Nephron (organoid): ENCODE results near the gene DGKD.
A peak's percentile ranks its signal among the peaks of the same experiment; 100 is the strongest.

Source experiments
- H3K27ac Mint-ChIP-seq, 3 experiments: 2 replicates each; pipeline ENCODE4 v1.8.0; 2020; ENCODE audit warnings: mixed read lengths in 3 of 3, mild to moderate bottlenecking in 2 of 3, moderate library complexity in 1 of 3
- H3K27me3 Mint-ChIP-seq: 2 replicates; pipeline ENCODE4 v1.8.0; 2021; ENCODE audit warnings: low read depth, mild to moderate bottlenecking, moderate library complexity, mixed read lengths
- H3K36me3 Mint-ChIP-seq: 2 replicates; pipeline ENCODE4 v1.8.0; 2020; ENCODE audit warnings: low read depth, mixed read lengths
- H3K4me1 Mint-ChIP-seq: 2 replicates; pipeline ENCODE4 v1.8.0; 2020; ENCODE audit warnings: mixed read lengths
- H3K4me3 Mint-ChIP-seq, 3 experiments: 2 replicates each; pipeline ENCODE4 v1.8.0; 2020; ENCODE audit warnings: mild to moderate bottlenecking in 3 of 3, mixed read lengths in 3 of 3, moderate library complexity in 2 of 3
- H3K9me3 Mint-ChIP-seq: 2 replicates; pipeline ENCODE4 v1.8.0; 2020; ENCODE audit warnings: mixed read lengths
- CTCF ChIP-seq, 3 experiments: fragments of 200-600 bp; sonication (generic); IDR thresholded peaks; one replicate each; pipeline ENCODE4 v1.5.0; 2021; ENCODE audit warnings: antibody characterized with exemption in 3 of 3; ENCODE audit not compliant: unreplicated experiment in 3 of 3

DGKD gene

GRCh38 chr2:233384811-233385488 lies 30.7 kb downstream of the DGKD start:
- Mint-ChIP-seq H3K27me3 (peaks cover 3% of the 10 kb centered on the region), H3K9me3 (no peaks in the 10 kb centered on the region), H3K27ac (peak overlapping the region; percentile 77 to 94 (median 84)), H3K4me3 (no peak overlapping the region), H3K4me1 (peaks cover 81% of the 10 kb centered on the region), H3K36me3 (peaks cover 4% of the 10 kb centered on the region)
- TF ChIP-seq CTCF (IDR thresholded peaks at IDR 0.05; ENCODE audit: unreplicated experiment in 3 of 3): no peak

- H3K27me3 Mint-ChIP-seq: peaks cover 3% of the 10 kb centered on the region
- H3K4me1 Mint-ChIP-seq: peaks cover 83% of the 10 kb centered on the region
- H3K9me3 Mint-ChIP-seq: no peaks in the 10 kb centered on the region
- H3K4me3 Mint-ChIP-seq: peak overlapping the region in 2 of 3 experiments; percentile 30 to 31
- no peak for TF ChIP-seq CTCF (IDR thresholded peaks at IDR 0.05; ENCODE audit: unreplicated experiment in 3 of 3)
- H3K36me3 Mint-ChIP-seq: peaks cover 9% of the 10 kb centered on the region
- peak overlapping the region; percentile 77 to 94 (median 84) for H3K27ac Mint-ChIP-seq
These were observed 31.3 kb downstream of the DGKD start for GRCh38 chr2:233385489-233386044.

- TF ChIP-seq CTCF (IDR thresholded peaks at IDR 0.05; ENCODE audit: unreplicated experiment in 3 of 3): no peak
- H3K4me1 Mint-ChIP-seq: peaks cover 78% of the 10 kb centered on the region
- H3K9me3 Mint-ChIP-seq: no peaks in the 10 kb centered on the region
- H3K27ac Mint-ChIP-seq: peak overlapping the region in 2 of 3 experiments; percentile 94
- H3K4me3 Mint-ChIP-seq: peak overlapping the region in 1 of 3 experiments; percentile 10
- H3K36me3 Mint-ChIP-seq: peaks cover 14% of the 10 kb centered on the region
- H3K27me3 Mint-ChIP-seq: peaks cover 3% of the 10 kb centered on the region
These were observed 32.2 kb downstream of the DGKD start for GRCh38 chr2:233386382-233387041.

GRCh38 chr2:233387225-233387624 lies 32.9 kb downstream of the DGKD start:
- no peak for TF ChIP-seq CTCF (IDR thresholded peaks at IDR 0.05; ENCODE audit: unreplicated experiment in 3 of 3)
- Mint-ChIP-seq H3K36me3 (peaks cover 17% of the 10 kb centered on the region), H3K27ac (peak overlapping the region; percentile 94 to 96 (median 94)), H3K4me3 (peak overlapping the region in 1 of 3 experiments; percentile 62), H3K9me3 (no peaks in the 10 kb centered on the region), H3K4me1 (peaks cover 77% of the 10 kb centered on the region), H3K27me3 (peaks cover 3% of the 10 kb centered on the region)

- no peak for TF ChIP-seq CTCF (IDR thresholded peaks at IDR 0.05; ENCODE audit: unreplicated experiment in 3 of 3)
- Mint-ChIP-seq H3K4me1 (peaks cover 70% of the 10 kb centered on the region), H3K9me3 (no peaks in the 10 kb centered on the region), H3K27me3 (peaks cover 3% of the 10 kb centered on the region), H3K36me3 (peaks cover 17% of the 10 kb centered on the region), H3K27ac (peak overlapping the region; percentile 94 to 96 (median 94)), H3K4me3 (peak overlapping the region in 2 of 3 experiments; percentile 43 to 62)
These were observed 33.6 kb downstream of the DGKD start for GRCh38 chr2:233387667-233388528.
